Sigmoid colon (tissue), 4 donors: ENCODE data around the gene MAP3K14.

Source experiments
- CTCF ChIP-seq, 4 experiments: fragments of 450-650 bp in 3 of 4; fragments of 200-600 bp in 1 of 4; IDR thresholded peaks; one replicate each; pipeline ENCODE4 v1.5.1; 2016 to 2019; ENCODE audit warnings: antibody characterized with exemption in 4 of 4, mild to moderate bottlenecking in 3 of 4, moderate library complexity in 2 of 4
- EP300 ChIP-seq, 4 donors: sonication (generic); formaldehyde crosslinking; IDR thresholded peaks; one replicate each; pipeline ENCODE4 v1.6.1; 2017; ENCODE audit warnings: antibody characterized with exemption in 4 of 4
- POLR2A ChIP-seq, 2 donors: fragments of 450-650 bp; IDR thresholded peaks; one replicate each; pipeline ENCODE4 v1.6.1; 2016; ENCODE audit warnings: antibody characterized with exemption in 2 of 2, mild to moderate bottlenecking in 2 of 2, moderate library complexity in 2 of 2

GRCh38 chr17:45242029-45242414 is 74.8 kb downstream of the MAP3K14 start:
- TF ChIP-seq CTCF (IDR thresholded peaks at IDR 0.05): no peak
- no peak for TF ChIP-seq POLR2A (IDR thresholded peaks at IDR 0.05)
- TF ChIP-seq EP300 (IDR thresholded peaks at IDR 0.05): no peak
